Activated T-cell treated with anti-CD3 and anti-CD28 coated beads, Interleukin-2, amount 50 U/mL, for 1 hour (primary cell): Measurements from ENCODE around the gene ACVR2B.
"Not testable (repeated sequence)": the region's sequence is repeated elsewhere in the genome, so short reads cannot be mapped to it uniquely, and the experiment has no call there.

Experiments used
- DNase-seq: peaks from one replicate; pipeline ENCODE4 v3.0.0-alpha.2; 2020

The ACVR2B gene

GRCh38 chr3:38453075-38453912 is at the start of gene ACVR2B:
Gene ACVR2B (plus strand): TSS chr3:38453890. CDS start chr3:38454323, 433 bp downstream.
- DNase-seq = peak; percentile 67

DNA sequence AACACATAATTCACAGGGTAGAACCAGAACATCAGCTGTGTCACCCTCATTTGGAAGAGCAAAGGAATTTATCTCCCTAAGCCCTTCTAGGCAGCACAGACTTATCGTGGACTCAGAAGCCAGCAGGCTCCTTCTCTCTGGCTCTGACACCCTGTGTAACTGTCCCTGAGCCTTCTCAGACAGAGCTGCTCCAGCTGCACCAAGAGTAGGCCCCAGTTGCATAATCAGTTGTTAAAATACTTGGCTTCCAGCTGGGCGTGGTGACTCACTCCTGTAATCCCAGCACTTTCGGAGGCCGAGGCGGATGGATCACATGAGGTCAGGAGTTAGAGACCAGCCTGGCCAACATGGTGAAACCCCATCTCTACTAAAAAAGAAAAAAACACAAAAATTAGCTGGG is 49.4 kb upstream of the ACVR2B start:
- DNase-seq = no peak

DNA sequence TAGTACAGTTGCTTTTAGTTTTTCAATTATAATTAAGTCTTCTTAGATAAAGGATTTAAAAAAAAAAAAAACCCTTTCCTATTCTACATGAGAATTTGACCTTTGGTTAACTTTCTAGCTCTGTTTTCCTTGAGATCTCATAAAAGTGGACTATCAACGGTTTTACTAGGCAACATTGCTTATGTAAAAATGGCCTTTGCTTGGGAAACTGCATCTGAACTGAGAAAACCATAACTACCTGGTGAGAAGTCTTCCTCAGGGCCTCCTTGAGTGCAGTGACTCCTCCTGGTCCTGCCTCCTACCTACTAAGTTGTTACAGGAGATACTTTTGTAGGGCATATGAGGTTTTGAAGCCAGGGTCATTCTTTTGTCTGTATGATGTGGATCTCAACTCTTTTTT is 42.1 kb upstream of the ACVR2B start:
- no peak for DNase-seq

DNA sequence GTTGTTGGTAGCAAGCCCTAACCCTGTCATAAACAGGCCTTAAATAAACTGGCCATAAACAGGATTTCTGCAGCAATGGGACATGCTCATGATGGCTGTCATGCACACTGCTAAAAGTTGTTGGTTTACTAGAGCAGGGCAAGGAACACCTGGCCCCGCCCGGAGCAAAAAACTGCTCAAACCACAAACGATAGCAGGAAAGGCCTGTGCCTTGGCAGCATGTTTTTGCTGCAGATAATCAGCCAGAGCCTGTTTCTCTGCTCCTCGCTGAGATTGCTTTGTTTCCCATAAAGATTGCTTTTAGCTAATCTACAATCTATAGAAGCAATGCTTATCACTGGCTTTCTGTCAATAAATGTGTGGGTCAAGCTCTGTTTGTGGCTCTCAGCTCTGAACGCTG is 32.9 kb upstream of the ACVR2B start:
- not testable (repeated sequence) for DNase-seq

- no peak for DNase-seq
Observed at GRCh38 chr3:38421679-38422336, 31.9 kb upstream of the ACVR2B start.

DNA sequence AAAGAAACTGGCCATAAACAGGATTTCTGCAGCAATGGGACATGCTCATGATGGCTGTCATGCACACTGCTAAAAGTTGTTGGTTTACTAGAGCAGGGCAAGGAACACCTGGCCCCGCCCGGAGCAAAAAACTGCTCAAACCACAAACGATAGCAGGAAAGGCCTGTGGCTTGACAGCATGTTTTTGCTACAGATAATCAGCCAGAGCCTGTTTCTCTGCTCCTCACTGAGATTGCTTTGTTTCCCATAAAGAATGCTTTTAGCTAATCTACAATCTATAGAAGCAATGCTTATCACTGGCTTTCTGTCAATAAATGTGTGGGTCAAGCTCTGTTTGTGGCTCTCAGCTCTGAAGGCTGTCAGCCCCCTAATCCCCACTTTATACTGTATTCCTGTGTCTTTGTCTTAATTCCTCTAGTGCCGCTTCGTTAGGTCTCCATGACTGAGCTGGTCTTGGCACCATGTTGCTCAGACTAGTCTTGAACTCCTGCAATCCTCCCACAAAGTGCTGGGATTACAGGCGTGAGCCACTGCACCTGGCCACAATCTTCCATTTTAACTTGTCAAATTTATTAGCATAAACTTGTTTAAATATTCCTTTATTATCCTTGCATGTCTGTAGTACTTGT is 26.8 kb upstream of the ACVR2B start:
- DNase-seq = not testable (repeated sequence)

GRCh38 chr3:38432871-38433658 is 20.6 kb upstream of the ACVR2B start:
- not testable (repeated sequence) for DNase-seq

- DNase-seq = not testable (repeated sequence)
Observed at GRCh38 chr3:38433661-38434060, 20.0 kb upstream of the ACVR2B start.

- not testable (repeated sequence) for DNase-seq
Observed at GRCh38 chr3:38438436-38439069, 15.1 kb upstream of the ACVR2B start.

- DNase-seq = not testable (repeated sequence)
Observed at GRCh38 chr3:38443205-38443604, 10.5 kb upstream of the ACVR2B start.

DNA sequence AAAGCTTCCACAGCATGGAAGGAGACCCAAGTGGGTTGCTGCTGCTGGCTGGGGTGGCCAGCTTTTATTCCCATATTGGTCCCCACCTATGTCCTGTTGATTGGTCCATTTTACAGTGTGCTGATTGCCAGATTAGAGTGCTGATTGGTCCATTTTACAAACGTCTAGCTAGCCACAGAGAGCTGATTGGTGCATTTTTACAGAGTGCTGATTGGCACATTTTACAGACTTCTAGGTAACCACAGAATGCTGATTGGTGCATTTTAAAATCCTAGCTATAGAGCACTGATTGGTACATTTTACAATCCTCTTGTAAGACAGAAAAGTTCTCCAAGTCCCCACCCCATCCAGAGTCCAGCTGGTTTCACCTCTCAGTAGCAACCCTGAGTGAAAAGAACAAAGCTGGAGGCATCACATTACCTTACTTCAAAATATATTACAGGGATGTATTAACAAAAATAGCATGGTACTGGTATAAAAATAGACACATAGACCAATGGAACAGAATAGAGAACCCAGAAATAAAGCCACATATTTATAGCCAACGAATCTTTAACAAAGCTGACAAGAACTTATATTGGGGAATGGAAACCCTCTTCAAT is 7.5 kb upstream of the ACVR2B start:
- no peak for DNase-seq

DNA sequence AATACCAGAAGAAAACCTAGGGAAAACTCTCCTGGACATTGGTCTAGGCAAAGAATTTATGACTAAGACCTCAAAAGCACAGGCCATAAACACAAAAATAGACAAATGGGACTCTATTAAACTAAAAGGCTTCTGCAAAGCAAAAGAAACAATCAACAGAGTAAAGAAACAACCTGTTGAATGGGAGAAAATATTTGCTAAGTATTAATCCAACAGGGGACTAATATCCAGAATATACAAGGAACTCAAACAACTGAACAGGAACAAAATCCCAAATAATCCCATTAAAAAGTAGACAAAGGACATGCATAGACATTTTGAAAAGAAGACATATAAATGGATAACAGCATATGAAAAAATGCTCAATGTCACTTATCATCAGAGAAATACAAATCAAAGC is 6.9 kb upstream of the ACVR2B start:
- DNase-seq = no peak

GRCh38 chr3:38450853-38451252 is 2.8 kb upstream of the ACVR2B start:
- DNase-seq = no peak

DNA sequence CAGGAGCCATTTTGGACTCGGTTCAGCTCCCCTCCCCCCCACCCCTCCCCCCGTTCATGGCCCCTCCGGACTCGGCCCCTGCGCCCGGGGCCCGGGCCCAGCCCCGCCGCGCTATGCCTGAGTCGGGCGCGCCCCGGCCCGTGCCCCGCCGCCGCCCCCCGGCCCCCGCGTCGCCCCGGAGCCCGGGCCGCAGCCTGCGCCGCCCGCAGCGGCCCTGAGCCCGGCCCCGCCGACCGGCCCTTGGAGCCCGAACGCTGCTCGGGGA is 155 bp downstream of the ACVR2B start:
- no peak for DNase-seq

GRCh38 chr3:38454178-38454883 is 641 bp downstream of the ACVR2B start:
- DNase-seq = peak; percentile 57

- DNase-seq = peak; percentile 45
Observed at GRCh38 chr3:38454884-38455638, 1.4 kb downstream of the ACVR2B start.

DNA sequence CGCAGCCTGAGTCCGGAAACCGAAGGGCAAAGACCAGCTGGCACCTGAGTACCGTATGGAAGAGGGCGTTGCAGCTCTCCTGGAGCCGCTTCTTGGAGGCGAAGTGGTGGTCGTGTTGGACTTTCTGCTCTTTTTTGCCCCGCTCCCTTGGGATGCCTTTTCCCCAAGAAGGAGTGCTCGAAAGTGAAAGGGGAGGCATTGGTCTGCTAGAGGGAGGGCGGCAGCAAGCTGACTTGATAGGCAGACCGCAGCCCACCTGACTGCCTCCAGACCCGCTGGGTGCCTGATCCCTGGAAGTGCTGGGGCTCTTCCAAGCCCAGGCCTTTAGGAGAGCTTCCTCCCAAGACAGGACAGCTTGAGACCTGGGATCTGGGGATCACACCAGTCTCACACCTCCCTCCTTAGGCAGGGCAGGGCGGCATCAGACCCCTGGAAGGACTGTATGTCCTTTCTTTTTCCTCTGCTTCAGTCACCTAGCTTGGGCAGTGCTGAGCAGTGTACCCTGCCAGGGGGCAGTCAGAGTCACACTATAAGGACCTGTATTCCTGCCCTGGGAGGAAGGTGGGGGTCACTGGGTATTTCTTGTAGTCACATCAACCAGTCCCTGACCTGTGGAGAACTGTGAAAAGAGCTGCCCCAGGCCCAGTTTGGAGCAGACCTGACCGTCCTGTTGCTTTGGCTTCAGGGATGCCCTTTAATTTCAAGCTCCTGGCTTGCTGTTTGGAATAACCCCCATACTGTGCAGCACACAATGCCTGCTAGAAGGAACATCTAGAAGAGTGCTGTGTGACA is 2.1 kb downstream of the ACVR2B start:
- no peak for DNase-seq

GRCh38 chr3:38457111-38458003 is 3.7 kb downstream of the ACVR2B start:
- DNase-seq = no peak
